Measurements from ENCODE around the gene TTLL5.

TTLL5 gene

GRCh38 chr14:75876530-75876929 lies 215.5 kb downstream of the TTLL5 start:
- Histone ChIP-seq H4K91ac (ENCODE audit: low read depth, low read length, poor library complexity) (no peak overlapping the region), H3K27ac (replicated peaks; ENCODE audit: low read length) (no peak overlapping the region), H2AFZ (ENCODE audit: low read length) (no peak overlapping the region), H3K14ac (ENCODE audit: low read length) (no peak overlapping the region), H3K4me2 (ENCODE audit: insufficient read depth, low read length, poor library complexity, severe bottlenecking) (no peak overlapping the region), H3K27me3 (ENCODE audit: control insufficient read depth in 3 of 3, insufficient read depth in 3 of 3, low read depth in 1 of 3, low read length in 3 of 3) (no peaks in the 10 kb centered on the region), H3K9me3 (replicated peaks in 1 of 2; ENCODE audit: control insufficient read depth in 2 of 2, insufficient read depth in 1 of 2, low read depth in 1 of 2, low read length in 2 of 2) (no peaks in the 10 kb centered on the region), H3K23ac (ENCODE audit: low read depth, low read length, poor library complexity) (no peak overlapping the region), H2AK5ac (ENCODE audit: low read depth, low read length) (no peak overlapping the region), H2BK15ac (ENCODE audit: low read length) (no peak overlapping the region), H3K4me1 (ENCODE audit: control insufficient read depth in 2 of 2, insufficient read depth in 1 of 2, low read depth in 1 of 2, low read length in 2 of 2) (peaks cover 0 to 2% of the 10 kb centered on the region in 2 donors), H3K9ac (ENCODE audit: low read depth, low read length, poor library complexity) (no peak overlapping the region), H2BK120ac (ENCODE audit: low read depth, low read length) (no peak overlapping the region), H2BK12ac (ENCODE audit: low read length) (no peak overlapping the region), H3K4me3 (ENCODE audit: low read length in 2 of 2) (no peak overlapping the region), H3K79me1 (ENCODE audit: low read depth, low read length) (no peaks in the 10 kb centered on the region), H3K18ac (ENCODE audit: low read length) (no peak overlapping the region), H3K36me3 (replicated peaks in 1 of 2; ENCODE audit: control insufficient read depth in 2 of 2, insufficient read depth in 2 of 2, low read length in 2 of 2) (peaks cover 2 to 11% of the 10 kb centered on the region in 2 donors), H3K4ac (ENCODE audit: low read length) (no peak overlapping the region), H2BK5ac (ENCODE audit: low read length) (no peak overlapping the region), H4K8ac (ENCODE audit: low read depth, low read length) (no peak overlapping the region)
- WGBS, 2 donors (ENCODE audit: extremely low coverage in 2 of 2, insufficient read length in 2 of 2, insufficient replicate concordance in 1 of 2), result no CpG with 5 or more reads among the region's 3 CpGs
- no peak for DNase-seq (ENCODE audit: low spot score)

- H3K27me3 ChIP-seq (ENCODE audit: control insufficient read depth in 3 of 3, insufficient read depth in 3 of 3, low read depth in 1 of 3, low read length in 3 of 3), result no peaks in the 10 kb centered on the region
- no peak overlapping the region for H2BK12ac ChIP-seq (ENCODE audit: low read length)
- no peak overlapping the region for H3K4me3 ChIP-seq (ENCODE audit: low read length in 2 of 2)
- H2BK15ac ChIP-seq (ENCODE audit: low read length), result no peak overlapping the region
- no peak overlapping the region for H3K14ac ChIP-seq (ENCODE audit: low read length)
- no peak overlapping the region for H2AK5ac ChIP-seq (ENCODE audit: low read depth, low read length)
- H3K4ac ChIP-seq (ENCODE audit: low read length), result no peak overlapping the region
- no peak overlapping the region for H2AFZ ChIP-seq (ENCODE audit: low read length)
- WGBS, 2 donors (ENCODE audit: extremely low coverage in 2 of 2, insufficient read length in 2 of 2, insufficient replicate concordance in 1 of 2), result no CpG with 5 or more reads among the region's 1 CpG
- H3K9me3 ChIP-seq (replicated peaks in 1 of 2; ENCODE audit: control insufficient read depth in 2 of 2, insufficient read depth in 1 of 2, low read depth in 1 of 2, low read length in 2 of 2), result no peaks in the 10 kb centered on the region
- H2BK5ac ChIP-seq (ENCODE audit: low read length), result no peak overlapping the region
- no peak overlapping the region for H3K18ac ChIP-seq (ENCODE audit: low read length)
- DNase-seq (ENCODE audit: low spot score), result no peak
- H3K4me1 ChIP-seq (ENCODE audit: control insufficient read depth in 2 of 2, insufficient read depth in 1 of 2, low read depth in 1 of 2, low read length in 2 of 2), result peaks cover 0 to 2% of the 10 kb centered on the region in 2 donors
- H4K91ac ChIP-seq (ENCODE audit: low read depth, low read length, poor library complexity), result no peak overlapping the region
- no peak overlapping the region for H3K4me2 ChIP-seq (ENCODE audit: insufficient read depth, low read length, poor library complexity, severe bottlenecking)
- H3K23ac ChIP-seq (ENCODE audit: low read depth, low read length, poor library complexity), result no peak overlapping the region
- no peak overlapping the region for H4K8ac ChIP-seq (ENCODE audit: low read depth, low read length)
- H3K36me3 ChIP-seq (replicated peaks in 1 of 2; ENCODE audit: control insufficient read depth in 2 of 2, insufficient read depth in 2 of 2, low read length in 2 of 2), result peaks cover 2 to 4% of the 10 kb centered on the region in 2 donors
- H3K9ac ChIP-seq (ENCODE audit: low read depth, low read length, poor library complexity), result no peak overlapping the region
- H3K27ac ChIP-seq (replicated peaks; ENCODE audit: low read length), result no peak overlapping the region
- no peak overlapping the region for H2BK120ac ChIP-seq (ENCODE audit: low read depth, low read length)
- no peaks in the 10 kb centered on the region for H3K79me1 ChIP-seq (ENCODE audit: low read depth, low read length)
These were observed 216.2 kb downstream of the TTLL5 start for GRCh38 chr14:75877292-75877691.

- no peaks in the 10 kb centered on the region for H3K79me1 ChIP-seq (ENCODE audit: low read depth, low read length)
These were observed 216.8 kb downstream of the TTLL5 start for GRCh38 chr14:75877884-75878283.

GRCh38 chr14:75879031-75879430 lies 218.0 kb downstream of the TTLL5 start:
- no peak overlapping the region for H3K23ac ChIP-seq (ENCODE audit: low read depth, low read length, poor library complexity)
- no peak overlapping the region for H2AK5ac ChIP-seq (ENCODE audit: low read depth, low read length)
- no CpG with 5 or more reads among the region's 3 CpGs for WGBS, 2 donors (ENCODE audit: extremely low coverage in 2 of 2, insufficient read length in 2 of 2, insufficient replicate concordance in 1 of 2)
- H4K8ac ChIP-seq (ENCODE audit: low read depth, low read length), result no peak overlapping the region
- no peak overlapping the region for H3K14ac ChIP-seq (ENCODE audit: low read length)
- H3K36me3 ChIP-seq (replicated peaks in 1 of 2; ENCODE audit: control insufficient read depth in 2 of 2, insufficient read depth in 2 of 2, low read length in 2 of 2), result peaks cover 2 to 9% of the 10 kb centered on the region in 2 donors
- no peaks in the 10 kb centered on the region for H3K27me3 ChIP-seq (ENCODE audit: control insufficient read depth in 3 of 3, insufficient read depth in 3 of 3, low read depth in 1 of 3, low read length in 3 of 3)
- H2BK5ac ChIP-seq (ENCODE audit: low read length), result no peak overlapping the region
- no peak overlapping the region for H2BK15ac ChIP-seq (ENCODE audit: low read length)
- H3K9ac ChIP-seq (ENCODE audit: low read depth, low read length, poor library complexity), result no peak overlapping the region
- H2AFZ ChIP-seq (ENCODE audit: low read length), result no peak overlapping the region
- H3K18ac ChIP-seq (ENCODE audit: low read length), result no peak overlapping the region
- no peak overlapping the region for H4K91ac ChIP-seq (ENCODE audit: low read depth, low read length, poor library complexity)
- no peak overlapping the region for H2BK12ac ChIP-seq (ENCODE audit: low read length)
- H3K4me3 ChIP-seq (ENCODE audit: low read length in 2 of 2), result no peak overlapping the region
- H3K79me1 ChIP-seq (ENCODE audit: low read depth, low read length), result no peaks in the 10 kb centered on the region
- peaks cover 0 to 2% of the 10 kb centered on the region in 2 donors for H3K4me1 ChIP-seq (ENCODE audit: control insufficient read depth in 2 of 2, insufficient read depth in 1 of 2, low read depth in 1 of 2, low read length in 2 of 2)
- H3K27ac ChIP-seq (replicated peaks; ENCODE audit: low read length), result no peak overlapping the region
- H3K4ac ChIP-seq (ENCODE audit: low read length), result no peak overlapping the region
- no peak overlapping the region for H3K4me2 ChIP-seq (ENCODE audit: insufficient read depth, low read length, poor library complexity, severe bottlenecking)
- no peak for DNase-seq (ENCODE audit: low spot score)
- no peaks in the 10 kb centered on the region for H3K9me3 ChIP-seq (replicated peaks in 1 of 2; ENCODE audit: control insufficient read depth in 2 of 2, insufficient read depth in 1 of 2, low read depth in 1 of 2, low read length in 2 of 2)
- no peak overlapping the region for H2BK120ac ChIP-seq (ENCODE audit: low read depth, low read length)

More at GRCh38 chr14:75877884-75878283, 216.8 kb downstream of the TTLL5 start:
- no peak overlapping the region for H2AK5ac ChIP-seq (ENCODE audit: low read depth, low read length)
- no peak overlapping the region for H3K9ac ChIP-seq (ENCODE audit: low read depth, low read length, poor library complexity)
- H3K9me3 ChIP-seq (replicated peaks in 1 of 2; ENCODE audit: control insufficient read depth in 2 of 2, insufficient read depth in 1 of 2, low read depth in 1 of 2, low read length in 2 of 2), result no peaks in the 10 kb centered on the region
- no peak overlapping the region for H3K4ac ChIP-seq (ENCODE audit: low read length)
- no peak overlapping the region for H2BK15ac ChIP-seq (ENCODE audit: low read length)
- H3K18ac ChIP-seq (ENCODE audit: low read length), result no peak overlapping the region
- no peak overlapping the region for H3K23ac ChIP-seq (ENCODE audit: low read depth, low read length, poor library complexity)
- peaks cover 0 to 2% of the 10 kb centered on the region in 2 donors for H3K4me1 ChIP-seq (ENCODE audit: control insufficient read depth in 2 of 2, insufficient read depth in 1 of 2, low read depth in 1 of 2, low read length in 2 of 2)
- H2BK120ac ChIP-seq (ENCODE audit: low read depth, low read length), result no peak overlapping the region
- peaks cover 2 to 4% of the 10 kb centered on the region in 2 donors for H3K36me3 ChIP-seq (replicated peaks in 1 of 2; ENCODE audit: control insufficient read depth in 2 of 2, insufficient read depth in 2 of 2, low read length in 2 of 2)
- WGBS, 2 donors (ENCODE audit: extremely low coverage in 2 of 2, insufficient read length in 2 of 2, insufficient replicate concordance in 1 of 2), result no CpG with 5 or more reads among the region's 4 CpGs
- H3K27ac ChIP-seq (replicated peaks; ENCODE audit: low read length), result no peak overlapping the region
- H3K4me3 ChIP-seq (ENCODE audit: low read length in 2 of 2), result no peak overlapping the region
- H2AFZ ChIP-seq (ENCODE audit: low read length), result no peak overlapping the region
- H3K4me2 ChIP-seq (ENCODE audit: insufficient read depth, low read length, poor library complexity, severe bottlenecking), result no peak overlapping the region
- H3K27me3 ChIP-seq (ENCODE audit: control insufficient read depth in 3 of 3, insufficient read depth in 3 of 3, low read depth in 1 of 3, low read length in 3 of 3), result no peaks in the 10 kb centered on the region
- no peak overlapping the region for H2BK12ac ChIP-seq (ENCODE audit: low read length)
- no peak overlapping the region for H4K91ac ChIP-seq (ENCODE audit: low read depth, low read length, poor library complexity)
- H2BK5ac ChIP-seq (ENCODE audit: low read length), result no peak overlapping the region
- DNase-seq (ENCODE audit: low spot score), result no peak
- no peak overlapping the region for H4K8ac ChIP-seq (ENCODE audit: low read depth, low read length)
- no peak overlapping the region for H3K14ac ChIP-seq (ENCODE audit: low read length)

Data from neuronal stem cell (in vitro differentiated cells).